Fibroblast of villous mesenchyme (primary cell): ENCODE data around the gene AKAP3. TPM values are rescaled to one million over a fixed set of nuclear protein-coding genes. Genes with fewer than 3 reads are reported as not detected.

Source experiments
- DNase-seq: peaks from one replicate; pipeline ENCODE4 v3.0.0-alpha.2; 2010; ENCODE audit warnings: low read depth
- H3K4me3 ChIP-seq: 2 replicates; pipeline ENCODE4 v1.5.1; 2011; ENCODE audit warnings: low read depth, mild to moderate bottlenecking, low read length
- CTCF ChIP-seq: IDR thresholded peaks from 2 replicates; pipeline ENCODE4 v1.5.1; 2012; ENCODE audit warnings: low read depth, mild to moderate bottlenecking, low read length; ENCODE audit not compliant: insufficient read depth
- total RNA-seq: library from RNA; depleted of rRNA; stranded (reverse); fragments of >200 nt; gene quantifications from 2 replicates; pipeline ENCODE4 v1.2.3, GENCODE V29; 2012

The AKAP3 gene
- total RNA-seq: 0.64 and 1.3 TPM in 2 replicates

GRCh38 chr12:4648501-4649357 lies at the start of gene AKAP3, which contains the start of gene NDUFA9:
TSS of gene AKAP3 (minus strand) at chr12:4649051. CDS start at chr12:4638196, 10,855 bp downstream.
TSS of gene NDUFA9 (plus strand) at chr12:4649114. CDS start at chr12:4649127, 13 bp downstream.
- DNase-seq: peak; percentile 85
- TF ChIP-seq CTCF: no peak
- H3K4me3 ChIP-seq: peak within 1 kb of the TSS; percentile 76

GRCh38 chr12:4690760-4691159 lies 41.9 kb upstream of the AKAP3 start:
- DNase-seq: no peak
- H3K4me3 ChIP-seq: no peak overlapping the region
- no peak for TF ChIP-seq CTCF

GRCh38 chr12:4685317-4685716 lies 36.5 kb upstream of the AKAP3 start:
- H3K4me3 ChIP-seq: no peak overlapping the region
- DNase-seq: no peak
- TF ChIP-seq CTCF: no peak

- no peak for TF ChIP-seq CTCF
- no peak overlapping the region for H3K4me3 ChIP-seq
- no peak for DNase-seq
Observed at GRCh38 chr12:4681732-4682131, 32.9 kb upstream of the AKAP3 start.

GRCh38 chr12:4679711-4680110 lies 30.9 kb upstream of the AKAP3 start:
- H3K4me3 ChIP-seq: no peak overlapping the region
- TF ChIP-seq CTCF: no peak
- DNase-seq: no peak

- DNase-seq: no peak
- TF ChIP-seq CTCF: no peak
- H3K4me3 ChIP-seq: no peak overlapping the region
Observed at GRCh38 chr12:4665236-4665635, 16.4 kb upstream of the AKAP3 start.
